Activated CD8-positive, alpha-beta T cell treated with anti-CD3 and anti-CD28 coated beads for 36 hours (primary cell): ENCODE measurements around the gene HYCC2. TPM values are rescaled to one million over a fixed set of nuclear protein-coding genes. Genes with fewer than 3 reads are reported as not detected.

Experiments
- ATAC-seq: fragments of 200-7000 bp; cut with Tn5 transposase; one replicate; pipeline ENCODE4 v1.10.0; 2021; ENCODE audit warnings: mild to moderate bottlenecking, moderate library complexity
- CTCF ChIA-PET: fragments of 350-600 bp; sonication (Branson Sonifier 250); formaldehyde crosslinking; loops from one replicate; lab custom pipeline; 2021; ENCODE audit warnings: antibody characterized with exemption; lab: Charles Lee
- POLR2A ChIA-PET: fragments of 350-600 bp; sonication (Branson Sonifier 250); formaldehyde crosslinking; loops from one replicate; lab custom pipeline; 2021; ENCODE audit warnings: antibody characterized with exemption; lab: Charles Lee
- DNase-seq: peaks from one replicate; pipeline ENCODE4 v3.0.0-alpha.2; 2020
- H3K27ac Mint-ChIP-seq: one replicate; pipeline ENCODE4 v1.8.0; 2021; ENCODE audit warnings: mild to moderate bottlenecking, mixed read lengths
- H3K27me3 Mint-ChIP-seq: one replicate; pipeline ENCODE4 v1.8.0; 2021; ENCODE audit warnings: mixed read lengths
- H3K36me3 Mint-ChIP-seq: one replicate; pipeline ENCODE4 v1.8.0; 2021; ENCODE audit warnings: low read depth, mixed read lengths
- H3K4me1 Mint-ChIP-seq: one replicate; pipeline ENCODE4 v1.8.0; 2021; ENCODE audit warnings: low read depth, mixed read lengths
- H3K4me3 Mint-ChIP-seq: one replicate; pipeline ENCODE4 v1.8.0; 2021; ENCODE audit warnings: mild to moderate bottlenecking, moderate library complexity, mixed read lengths
- H3K9me3 Mint-ChIP-seq: one replicate; pipeline ENCODE4 v1.8.0; 2021; ENCODE audit warnings: mixed read lengths
- CTCF ChIP-seq: fragments of 200-600 bp; IDR thresholded peaks from one replicate; pipeline ENCODE4 v1.8.0; 2022; ENCODE audit warnings: antibody characterized with exemption, mild to moderate bottlenecking
- intact Hi-C: fragments of 100-400 bp; cut with micrococcal nuclease; formaldehyde crosslinking; loops from one replicate; pipeline ENCODE4 v1.10.0; 2022
- total RNA-seq, 2 experiments: library from RNA; stranded (reverse); gene quantifications; one replicate each; pipeline ENCODE4 v1.2.3, GENCODE V29; 2021

Gene HYCC2
- total RNA-seq, 2 experiments from 2014 or later, result 24.7 to 26.9 TPM

DNA sequence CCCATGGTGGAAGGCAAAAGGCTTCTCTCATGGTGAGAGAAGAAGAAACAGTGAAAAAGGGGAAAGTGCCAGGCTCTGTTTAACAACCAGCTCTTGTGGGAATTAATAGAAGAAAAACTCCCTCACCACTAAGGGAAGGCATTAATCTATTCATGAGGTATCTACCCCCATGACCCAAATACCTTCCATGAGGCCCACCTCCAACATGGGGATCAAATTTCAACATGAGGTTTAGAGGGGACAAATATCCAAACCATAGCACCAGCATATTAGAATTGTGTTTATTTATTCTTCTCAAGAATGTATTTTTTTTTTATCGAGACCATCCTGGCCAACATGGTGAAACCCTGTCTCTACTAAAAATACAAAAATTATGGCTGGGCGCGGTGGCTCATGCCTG lies 39.6 kb upstream of the HYCC2 start:
- H3K9me3 Mint-ChIP-seq, result no peaks in the 10 kb centered on the region
- TF ChIP-seq CTCF, result no peak
- CTCF ChIA-PET, result no interaction called here
- no peak for DNase-seq
- no peak overlapping the region for H3K4me3 Mint-ChIP-seq
- H3K27ac Mint-ChIP-seq, result no peak overlapping the region
- no peak for ATAC-seq
- H3K36me3 Mint-ChIP-seq, result peaks cover 6% of the 10 kb centered on the region
- intact Hi-C loops, result no loop called here
- POLR2A ChIA-PET, result interaction anchor here (1.1 kb wide), 2 partner anchors 57 to 121 kb away, joined by 3 read pairs; no protein-coding TSS in a partner anchor
- H3K4me1 Mint-ChIP-seq, result peaks cover 20% of the 10 kb centered on the region
- no peaks in the 10 kb centered on the region for H3K27me3 Mint-ChIP-seq

DNA sequence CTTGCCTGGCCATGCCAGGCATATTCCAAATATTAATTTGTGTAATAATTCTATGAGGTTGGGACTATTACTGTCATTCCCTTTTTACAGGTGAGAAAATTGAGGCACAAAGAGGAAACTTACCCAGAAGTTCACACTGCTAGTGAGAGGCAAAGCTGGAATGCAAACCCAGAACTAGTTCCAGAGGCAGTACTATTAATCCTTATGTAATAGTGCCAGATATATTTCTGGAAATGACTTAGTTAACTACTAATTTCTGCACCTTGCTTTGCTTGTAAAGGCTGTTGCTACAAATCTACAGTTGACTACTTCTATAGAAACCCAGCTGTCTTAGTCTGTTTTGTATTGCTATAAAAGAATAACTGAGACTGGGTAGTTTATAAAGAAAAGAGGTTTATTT lies 39.1 kb upstream of the HYCC2 start:
- H3K4me1 Mint-ChIP-seq, result peaks cover 20% of the 10 kb centered on the region
- CTCF ChIA-PET, result no interaction called here
- POLR2A ChIA-PET, result interaction anchor here (0.9 to 1.1 kb wide), 4 partner anchors 22 to 121 kb away, joined by 3 read pairs; no protein-coding TSS in a partner anchor
- TF ChIP-seq CTCF, result no peak
- no peak for ATAC-seq
- intact Hi-C loops, result no loop called here
- H3K36me3 Mint-ChIP-seq, result peaks cover 6% of the 10 kb centered on the region
- no peak for DNase-seq
- H3K4me3 Mint-ChIP-seq, result no peak overlapping the region
- H3K9me3 Mint-ChIP-seq, result no peaks in the 10 kb centered on the region
- H3K27ac Mint-ChIP-seq, result no peak overlapping the region
- H3K27me3 Mint-ChIP-seq, result no peaks in the 10 kb centered on the region

DNA sequence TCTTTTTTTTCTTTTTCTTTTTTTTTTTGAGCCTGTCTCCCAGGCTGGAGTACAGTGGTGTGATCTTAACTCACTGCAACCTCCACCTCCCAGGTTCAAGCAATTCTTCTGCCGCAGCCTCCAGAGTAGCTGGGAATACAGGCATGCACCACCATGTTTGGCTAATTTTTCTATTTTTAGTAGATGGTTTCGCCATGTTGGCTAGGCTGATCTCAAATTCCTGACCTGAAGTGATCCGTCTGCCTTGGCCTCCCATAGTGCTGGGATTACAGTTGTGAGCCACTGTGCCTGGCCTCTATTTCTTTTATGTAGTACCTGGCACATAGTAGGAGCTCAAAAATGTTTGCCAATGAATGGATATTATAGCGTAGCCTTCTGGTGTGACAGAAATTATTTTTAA lies 37.7 kb upstream of the HYCC2 start:
- no peaks in the 10 kb centered on the region for H3K36me3 Mint-ChIP-seq
- intact Hi-C loops, result no loop called here
- H3K9me3 Mint-ChIP-seq, result no peaks in the 10 kb centered on the region
- H3K4me3 Mint-ChIP-seq, result no peak overlapping the region
- no peak for ATAC-seq
- ChIA-PET POLR2A (interaction anchor here (1.3 to 1.6 kb wide), 4 partner anchors 9 to 21 kb away, joined by 3 to 8 read pairs (median 4); no protein-coding TSS in a partner anchor), CTCF (interaction anchor here (1.2 kb wide), 1 partner anchor 40 kb away, joined by 3 read pairs; no protein-coding TSS in a partner anchor)
- DNase-seq, result no peak
- no peaks in the 10 kb centered on the region for H3K27me3 Mint-ChIP-seq
- H3K27ac Mint-ChIP-seq, result no peak overlapping the region
- TF ChIP-seq CTCF, result no peak
- H3K4me1 Mint-ChIP-seq, result peaks cover 7% of the 10 kb centered on the region

DNA sequence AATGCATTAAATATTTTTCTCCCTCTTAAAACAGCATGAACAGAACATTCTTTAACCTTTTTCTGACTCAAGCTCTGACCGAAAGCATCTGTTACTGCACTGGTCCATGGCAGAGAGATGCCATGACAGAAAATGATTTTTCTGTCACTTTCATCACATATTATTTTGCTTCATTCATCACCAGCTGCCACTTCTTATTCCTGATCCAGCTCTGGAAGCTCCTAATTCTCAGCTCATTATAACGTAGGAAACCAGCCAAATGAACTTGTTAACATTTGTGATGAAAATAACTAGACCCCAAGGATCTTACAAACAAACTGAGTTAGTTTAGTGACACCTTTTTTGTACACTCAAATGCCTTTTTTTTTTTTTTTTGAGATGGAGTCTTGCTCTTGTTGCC lies 36.9 kb upstream of the HYCC2 start:
- ChIA-PET POLR2A (interaction anchor here (0.8 to 1.6 kb wide), 2 partner anchors 8 to 9 kb away, joined by 4 to 5 read pairs; partner anchors contain the start of gene CFLAR), CTCF (no interaction called here)
- Mint-ChIP-seq H3K4me1 (peaks cover 3% of the 10 kb centered on the region), H3K9me3 (no peaks in the 10 kb centered on the region), H3K36me3 (no peaks in the 10 kb centered on the region), H3K27ac (no peak overlapping the region), H3K27me3 (no peaks in the 10 kb centered on the region), H3K4me3 (no peak overlapping the region)
- intact Hi-C loops, result no loop called here
- ATAC-seq, result no peak
- no peak for DNase-seq
- TF ChIP-seq CTCF, result no peak

DNA sequence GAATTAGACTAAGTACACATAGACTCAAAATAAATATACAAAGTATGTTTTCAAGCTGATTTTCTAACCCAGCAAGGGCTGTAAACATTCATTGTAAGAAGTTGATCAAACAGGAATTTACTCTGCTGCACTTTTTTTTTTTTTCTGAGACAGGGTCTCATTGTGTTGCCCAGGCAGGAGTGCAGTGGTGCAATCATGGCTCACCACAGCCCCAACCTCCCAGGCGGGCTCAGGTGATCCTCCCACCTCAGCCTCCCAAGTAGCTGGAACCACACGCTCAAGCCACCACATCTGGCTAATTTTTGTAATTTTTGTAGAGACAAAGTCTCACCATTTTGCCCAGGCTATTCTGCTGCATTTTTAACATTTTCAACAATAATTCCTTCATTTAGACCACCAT lies 36.2 kb upstream of the HYCC2 start:
- Mint-ChIP-seq H3K27me3 (no peaks in the 10 kb centered on the region), H3K27ac (no peak overlapping the region), H3K9me3 (no peaks in the 10 kb centered on the region), H3K4me3 (no peak overlapping the region), H3K36me3 (no peaks in the 10 kb centered on the region), H3K4me1 (peaks cover 3% of the 10 kb centered on the region)
- no peak for TF ChIP-seq CTCF
- intact Hi-C loops, result no loop called here
- ChIA-PET POLR2A (interaction anchor here (0.8 to 2.0 kb wide), 3 partner anchors 8 to 39 kb away, joined by 4 to 7 read pairs (median 4); partner anchors contain the start of gene CFLAR), CTCF (interaction anchor here (0.8 to 1.8 kb wide), 2 partner anchors 30 to 125 kb away, joined by 3 to 5 read pairs; no protein-coding TSS in a partner anchor)
- DNase-seq, result no peak
- ATAC-seq, result no peak
